HG03039 (cell line): Measurements from ENCODE around the gene PADI6.

Source experiments
- ATAC-seq: cut with Tn5 transposase; IDR thresholded peaks from one replicate; pipeline ENCODE4 v1.9.1; 2021; ENCODE audit warnings: mild to moderate bottlenecking, moderate library complexity; ENCODE audit not compliant: unreplicated experiment

Gene PADI6

GRCh38 chr1:17356387-17357026 is 15.5 kb upstream of the PADI6 start:
- ATAC-seq, result no peak

GRCh38 chr1:17358557-17358956 is 13.4 kb upstream of the PADI6 start:
- no peak for ATAC-seq

GRCh38 chr1:17359031-17359430 is 13.0 kb upstream of the PADI6 start:
- ATAC-seq, result no peak

- no peak for ATAC-seq
Measured at GRCh38 chr1:17359808-17360207, 12.2 kb upstream of the PADI6 start.

- ATAC-seq, result no peak
Measured at GRCh38 chr1:17360272-17360956, 11.6 kb upstream of the PADI6 start.

- ATAC-seq, result no peak
Measured at GRCh38 chr1:17361687-17362086, 10.3 kb upstream of the PADI6 start.

- ATAC-seq, result no peak
Measured at GRCh38 chr1:17363351-17363750, 8.6 kb upstream of the PADI6 start.

- ATAC-seq, result no peak
Measured at GRCh38 chr1:17363771-17364170, 8.2 kb upstream of the PADI6 start.

- ATAC-seq, result no peak
Measured at GRCh38 chr1:17365293-17365692, 6.7 kb upstream of the PADI6 start.

GRCh38 chr1:17369466-17369865 is 2.5 kb upstream of the PADI6 start:
- ATAC-seq, result no peak

- ATAC-seq, result no peak
Measured at GRCh38 chr1:17370618-17371017, 1.4 kb upstream of the PADI6 start.

- no peak for ATAC-seq
Measured at GRCh38 chr1:17372955-17373354, 959 bp downstream of the PADI6 start.

GRCh38 chr1:17375651-17376050 is 3.7 kb downstream of the PADI6 start:
- ATAC-seq, result no peak

- ATAC-seq, result no peak
Measured at GRCh38 chr1:17377325-17377953, 5.4 kb downstream of the PADI6 start.

- ATAC-seq, result no peak
Measured at GRCh38 chr1:17381161-17381560, 9.2 kb downstream of the PADI6 start.

GRCh38 chr1:17392199-17392740 is 20.3 kb downstream of the PADI6 start:
- ATAC-seq, result no peak

GRCh38 chr1:17393230-17393629 is 21.2 kb downstream of the PADI6 start:
- no peak for ATAC-seq

GRCh38 chr1:17397910-17398695 is 26.1 kb downstream of the PADI6 start:
- ATAC-seq, result no peak

- no peak for ATAC-seq
Measured at GRCh38 chr1:17400725-17401341, 28.8 kb downstream of the PADI6 start.

GRCh38 chr1:17401841-17402240 is 29.8 kb downstream of the PADI6 start:
- no peak for ATAC-seq

GRCh38 chr1:17403081-17403480 is 31.1 kb downstream of the PADI6 start:
- no peak for ATAC-seq
